Activated CD4-positive, CD25-positive, alpha-beta regulatory T cell treated with anti-CD3 and anti-CD28 coated beads, Interleukin-2, amount 50 U/mL, for 72 hours (primary cell): ENCODE data around the gene ITGB6.

Experiments used
- DNase-seq: peaks from one replicate; pipeline ENCODE4 v3.0.0; 2021

ITGB6 gene, protein sequence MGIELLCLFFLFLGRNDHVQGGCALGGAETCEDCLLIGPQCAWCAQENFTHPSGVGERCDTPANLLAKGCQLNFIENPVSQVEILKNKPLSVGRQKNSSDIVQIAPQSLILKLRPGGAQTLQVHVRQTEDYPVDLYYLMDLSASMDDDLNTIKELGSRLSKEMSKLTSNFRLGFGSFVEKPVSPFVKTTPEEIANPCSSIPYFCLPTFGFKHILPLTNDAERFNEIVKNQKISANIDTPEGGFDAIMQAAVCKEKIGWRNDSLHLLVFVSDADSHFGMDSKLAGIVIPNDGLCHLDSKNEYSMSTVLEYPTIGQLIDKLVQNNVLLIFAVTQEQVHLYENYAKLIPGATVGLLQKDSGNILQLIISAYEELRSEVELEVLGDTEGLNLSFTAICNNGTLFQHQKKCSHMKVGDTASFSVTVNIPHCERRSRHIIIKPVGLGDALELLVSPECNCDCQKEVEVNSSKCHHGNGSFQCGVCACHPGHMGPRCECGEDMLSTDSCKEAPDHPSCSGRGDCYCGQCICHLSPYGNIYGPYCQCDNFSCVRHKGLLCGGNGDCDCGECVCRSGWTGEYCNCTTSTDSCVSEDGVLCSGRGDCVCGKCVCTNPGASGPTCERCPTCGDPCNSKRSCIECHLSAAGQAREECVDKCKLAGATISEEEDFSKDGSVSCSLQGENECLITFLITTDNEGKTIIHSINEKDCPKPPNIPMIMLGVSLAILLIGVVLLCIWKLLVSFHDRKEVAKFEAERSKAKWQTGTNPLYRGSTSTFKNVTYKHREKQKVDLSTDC

DNA sequence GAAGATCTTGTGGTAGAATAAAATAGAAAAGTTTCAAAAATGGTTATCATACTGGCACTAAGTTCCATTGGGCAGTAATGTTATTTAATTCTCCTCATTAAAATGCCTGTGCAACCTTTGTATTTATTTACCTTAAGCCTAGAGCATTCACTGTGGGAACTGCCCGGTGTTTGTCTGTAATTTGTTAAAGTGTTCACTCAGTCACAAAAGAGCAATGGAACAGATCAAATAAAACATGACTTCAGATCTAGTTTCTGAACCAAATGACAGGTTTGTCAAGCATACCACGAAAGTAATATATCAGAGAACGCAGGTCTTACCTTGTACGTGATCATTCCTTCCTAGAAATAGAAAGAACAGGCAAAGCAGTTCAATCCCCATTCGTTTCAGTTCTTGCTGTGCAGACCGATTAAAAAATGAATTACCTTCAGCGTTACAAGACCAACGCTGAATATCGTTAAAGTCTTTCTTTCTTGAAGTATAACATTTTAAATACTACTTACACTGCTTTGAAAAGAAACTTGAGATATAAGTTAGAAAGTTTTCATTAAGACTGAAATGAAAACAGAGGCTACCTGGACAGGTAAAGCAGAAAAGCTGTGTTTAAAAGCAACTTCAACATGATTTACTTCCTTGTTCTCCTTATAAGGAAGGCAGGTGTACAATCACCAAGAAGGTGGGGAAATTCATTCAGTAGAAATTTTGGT is at the start of gene ITGB6:
Gene ITGB6 (minus strand): TSS at position 590 of the 707 bp plus-strand sequence. CDS start 209 bp downstream, at position 381.
- no peak for DNase-seq

- no peak for DNase-seq
Observed at GRCh38 chr2:160247296-160248035, 47.4 kb upstream of the ITGB6 start.

- no peak for DNase-seq
Observed at GRCh38 chr2:160246356-160246755, 46.3 kb upstream of the ITGB6 start.

DNA sequence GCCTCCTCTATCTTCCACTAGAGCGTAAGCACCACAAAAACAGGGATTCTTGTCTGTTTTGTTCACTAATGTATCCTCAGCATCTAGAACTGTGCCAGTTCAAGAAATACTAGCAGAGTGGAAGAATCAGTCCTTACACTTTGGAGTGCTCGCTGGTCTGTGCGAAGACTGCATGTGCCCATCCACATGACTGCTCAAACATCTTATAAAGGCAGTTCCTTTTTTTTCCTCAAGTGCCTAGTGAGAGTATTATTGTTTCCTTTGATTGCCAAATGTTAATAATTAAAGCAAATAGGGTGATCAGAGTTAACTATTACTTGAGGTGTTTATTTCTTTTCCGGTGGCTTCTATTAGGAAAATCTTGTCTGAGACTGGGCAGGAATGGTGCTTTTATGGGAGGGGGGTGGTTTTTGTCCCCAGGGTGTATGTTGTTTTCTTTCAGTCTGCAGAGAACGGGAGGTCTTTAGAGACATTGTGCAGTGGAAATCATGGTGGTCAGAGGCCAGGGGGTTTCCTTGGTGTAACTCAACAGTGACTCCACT is 45.6 kb upstream of the ITGB6 start:
- DNase-seq, result no peak

- no peak for DNase-seq
Observed at GRCh38 chr2:160242893-160243564, 43.0 kb upstream of the ITGB6 start.

DNA sequence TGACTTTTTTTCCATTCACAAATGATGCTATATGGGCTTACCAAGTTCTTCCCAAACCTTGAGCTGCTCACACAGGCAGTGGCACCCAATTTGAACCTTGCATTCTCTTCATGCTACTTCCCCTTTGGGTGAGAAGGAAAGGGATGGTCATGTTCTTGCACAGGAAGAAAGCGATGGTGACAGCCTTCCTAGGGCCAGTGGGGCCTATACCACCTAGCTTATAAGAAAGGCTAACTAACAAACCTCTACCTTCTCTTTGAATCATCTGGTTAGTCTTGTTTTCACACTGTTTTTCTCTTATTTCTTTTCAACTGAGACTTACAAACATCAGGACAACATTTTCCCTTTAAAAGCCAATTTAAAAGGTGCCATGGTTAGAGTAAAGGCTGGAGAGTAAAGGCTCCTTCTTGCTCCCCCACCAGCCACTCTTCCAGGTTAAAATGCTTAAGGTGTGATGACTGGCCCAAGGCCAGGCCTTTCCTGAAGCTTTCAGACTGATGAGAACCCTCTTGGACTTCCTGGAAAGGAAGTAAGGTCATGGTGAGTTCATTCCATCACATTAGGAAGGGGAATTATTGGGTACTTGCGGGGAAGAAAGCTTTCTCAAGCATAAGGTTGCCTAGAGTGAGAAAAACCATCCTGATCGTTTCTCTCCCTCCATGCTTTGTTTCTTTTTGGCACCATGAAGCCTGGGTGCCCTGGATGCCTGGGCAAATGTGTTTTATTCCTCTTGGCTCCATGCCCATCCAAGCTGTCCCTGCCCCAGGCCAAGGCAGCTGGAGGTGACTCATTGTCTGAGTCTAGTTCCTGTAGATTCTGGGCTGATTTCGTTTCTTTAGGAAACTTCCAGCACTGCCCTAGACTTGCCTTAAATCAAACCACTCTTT is 41.4 kb upstream of the ITGB6 start:
- no peak for DNase-seq

DNA sequence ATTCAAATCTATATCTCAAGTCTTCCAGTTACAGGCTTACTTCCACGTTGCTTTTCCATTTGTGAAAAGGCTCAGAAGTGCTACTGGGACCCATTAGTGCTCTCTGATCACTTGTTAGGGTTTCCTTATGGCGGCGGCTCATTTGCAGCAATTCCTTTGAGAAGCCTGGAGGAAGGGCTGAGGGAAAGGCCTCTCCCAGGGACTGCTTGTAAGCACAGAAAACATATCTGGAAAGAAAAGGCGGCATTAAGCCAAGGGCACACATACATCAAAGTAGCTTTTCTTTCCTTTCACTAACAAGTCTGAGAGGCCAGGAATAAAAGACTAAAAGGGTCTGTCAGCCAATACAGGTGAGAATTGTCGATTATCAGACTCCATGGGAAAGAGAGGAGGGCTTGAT is 39.4 kb upstream of the ITGB6 start:
- DNase-seq, result no peak

DNA sequence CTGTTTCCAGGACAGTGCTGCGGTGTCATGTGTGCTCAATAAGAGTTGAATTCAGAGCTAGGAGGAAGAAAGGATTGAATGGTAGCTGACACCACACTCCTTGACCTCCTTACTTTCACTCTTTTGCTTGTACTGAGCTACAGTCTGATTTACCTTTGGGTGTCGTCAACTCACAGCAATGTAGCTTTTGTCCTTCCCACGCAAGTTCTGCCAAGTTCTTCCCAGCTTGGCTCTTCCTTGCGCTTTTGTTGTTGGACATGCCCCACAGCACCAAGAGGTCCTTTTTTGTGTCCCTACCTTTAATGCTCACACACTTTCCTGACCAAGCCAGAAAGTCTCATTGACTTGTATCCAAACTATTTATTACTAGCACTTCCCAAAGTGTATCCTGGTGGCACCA is 38.3 kb upstream of the ITGB6 start:
- no peak for DNase-seq

- no peak for DNase-seq
Observed at GRCh38 chr2:160232905-160233475, 32.9 kb upstream of the ITGB6 start.

GRCh38 chr2:160229591-160229990 is 29.5 kb upstream of the ITGB6 start:
- no peak for DNase-seq

DNA sequence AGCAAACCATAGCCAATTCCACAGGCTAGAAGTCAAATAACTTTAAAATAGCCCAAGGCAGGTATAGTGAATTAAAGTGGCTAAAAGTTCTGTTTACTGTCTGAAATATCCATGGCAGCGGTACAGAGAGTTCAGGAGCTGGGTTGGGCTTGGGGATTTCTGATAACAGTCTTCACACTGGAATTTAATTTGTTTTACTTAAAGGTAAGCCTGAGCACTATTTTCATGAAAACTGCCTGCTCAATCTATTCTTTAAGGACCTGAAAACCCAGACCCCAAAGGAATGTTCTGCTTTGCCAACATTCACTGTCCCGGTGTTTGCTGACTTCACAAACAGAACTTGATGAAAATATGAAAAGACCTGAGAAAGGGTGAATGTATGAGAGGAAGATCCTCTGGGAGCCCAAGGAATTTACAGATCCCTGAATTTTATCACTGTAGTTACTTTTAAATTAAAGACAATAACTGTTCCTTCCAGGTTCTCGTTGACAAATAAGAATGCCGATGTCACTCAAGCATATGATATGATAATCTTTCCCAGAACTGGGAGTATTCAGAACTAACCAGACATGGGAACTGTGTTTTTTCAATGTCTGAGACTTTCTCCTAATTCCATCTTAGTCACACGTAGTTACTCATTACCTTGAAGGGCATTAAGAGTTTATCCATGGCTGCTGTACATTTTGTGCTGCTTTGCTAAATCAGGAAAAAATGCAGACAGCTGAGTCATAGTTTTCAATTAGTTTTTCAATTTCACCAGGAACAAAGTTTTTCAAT is 28.3 kb upstream of the ITGB6 start:
- DNase-seq, result no peak

DNA sequence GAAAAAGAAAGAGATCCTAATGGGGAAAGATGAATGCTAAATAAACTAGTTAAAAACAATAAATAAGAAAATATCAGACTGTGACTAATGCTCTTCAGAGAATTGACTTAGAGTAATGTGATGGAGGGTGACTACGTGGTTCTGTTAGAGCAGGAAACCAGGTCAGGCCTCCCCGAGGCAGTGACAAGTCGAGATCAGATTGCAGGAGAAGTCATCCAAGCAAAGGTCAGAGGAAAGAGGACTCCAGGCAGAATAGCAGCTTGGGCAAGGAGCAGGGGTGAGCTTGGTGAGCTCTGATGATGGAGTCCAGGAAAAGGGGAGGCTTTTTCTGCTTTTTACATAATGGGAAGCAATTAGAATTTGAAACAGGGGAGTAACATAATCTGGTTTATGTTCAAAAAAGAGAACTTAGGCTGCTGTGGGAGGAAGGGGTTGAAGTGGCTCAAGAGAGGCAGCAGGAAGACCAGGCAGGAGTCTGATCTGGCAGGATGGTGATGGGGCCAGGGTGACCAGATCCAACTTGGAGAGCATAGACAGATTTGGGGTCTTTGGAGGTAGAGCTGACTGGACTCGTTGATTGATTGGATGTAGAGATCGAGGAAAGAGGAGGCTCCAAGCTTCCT is 27.3 kb upstream of the ITGB6 start:
- no peak for DNase-seq

GRCh38 chr2:160226367-160226766 is 26.3 kb upstream of the ITGB6 start:
- no peak for DNase-seq

- DNase-seq, result no peak
Observed at GRCh38 chr2:160225722-160226121, 25.6 kb upstream of the ITGB6 start.

DNA sequence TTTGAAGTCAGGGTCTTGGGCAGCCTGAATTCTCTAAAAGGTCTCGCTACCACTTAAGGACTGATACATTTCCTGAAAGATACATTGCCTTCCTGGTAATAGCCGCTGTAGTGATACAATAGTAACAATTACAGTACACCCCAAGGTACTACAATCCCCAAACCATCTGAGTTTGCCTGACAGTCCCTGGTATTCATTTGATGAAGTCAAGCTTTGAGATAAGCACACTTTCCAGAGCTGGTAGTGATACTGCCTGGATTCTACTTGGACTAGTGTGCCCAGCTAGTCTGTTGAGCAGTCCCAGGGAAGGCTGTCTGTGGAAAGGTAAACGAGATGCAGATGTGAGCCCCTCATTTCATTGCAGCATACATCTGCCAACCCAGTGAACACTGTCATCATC is 24.4 kb upstream of the ITGB6 start:
- DNase-seq, result no peak

DNA sequence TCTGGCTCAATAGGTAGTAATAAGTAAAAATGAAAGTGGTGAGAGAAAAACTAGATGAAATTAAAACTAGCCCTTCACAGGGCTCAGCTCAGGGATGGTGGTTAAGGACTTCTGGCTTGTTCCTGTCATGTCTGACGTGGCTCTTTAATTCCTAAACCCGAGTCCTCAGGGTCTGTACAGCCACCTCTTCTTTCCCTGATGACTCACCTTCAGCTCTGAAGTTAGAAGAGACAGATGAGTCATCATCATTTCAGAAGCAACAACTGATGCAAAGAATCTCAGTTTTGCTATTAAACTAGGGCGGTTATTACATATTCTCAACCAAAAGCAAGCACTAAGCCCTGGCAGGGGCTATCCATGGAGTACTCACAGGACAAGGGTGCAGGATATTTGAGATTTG is 24.0 kb upstream of the ITGB6 start:
- no peak for DNase-seq

GRCh38 chr2:160223560-160223959 is 23.5 kb upstream of the ITGB6 start:
- DNase-seq, result no peak

DNA sequence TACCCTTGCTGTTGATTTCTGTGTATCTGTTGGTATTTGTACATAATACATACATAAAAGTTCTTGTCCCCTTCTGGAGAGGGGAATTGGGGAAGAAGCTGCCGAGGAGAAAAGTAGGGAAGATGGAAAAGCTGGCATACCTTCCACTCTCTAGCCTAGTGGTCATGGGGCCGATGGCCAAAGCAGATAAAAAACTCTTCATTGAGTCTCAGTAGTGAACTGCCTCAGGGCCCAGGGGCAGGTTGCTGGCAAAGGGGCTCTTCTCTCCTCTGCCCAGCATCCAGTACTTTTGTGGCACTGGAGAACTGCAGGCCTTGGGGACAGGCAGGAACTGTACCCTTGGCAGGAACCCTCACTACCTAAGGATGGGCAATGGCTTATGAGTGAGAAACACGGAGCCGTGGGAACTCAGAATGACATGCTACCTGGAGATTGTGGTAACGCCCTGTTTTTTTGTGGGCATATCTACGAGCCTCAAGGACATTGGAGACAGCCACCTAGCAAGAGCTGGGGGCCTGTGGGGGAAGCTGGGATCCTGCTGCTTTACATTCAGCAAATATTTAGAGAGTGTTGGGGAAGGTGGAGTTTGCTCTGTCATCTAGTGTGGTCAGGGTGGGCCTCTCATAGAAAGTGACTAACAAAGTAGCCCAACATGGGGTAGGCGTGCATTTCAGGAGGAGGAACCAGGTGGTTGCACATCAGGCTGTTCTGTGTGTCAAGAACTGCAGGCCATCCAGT is 22.6 kb upstream of the ITGB6 start:
- DNase-seq, result no peak
